Tibial nerve (tissue), 4 donors: Measurements from ENCODE around the gene SLPI. TPM values are rescaled to one million over a fixed set of nuclear protein-coding genes. Genes with fewer than 3 reads are reported as not detected.

ENCODE experiments used
- DNase-seq, 2 donors: peaks; one replicate each; pipeline ENCODE4 v3.0.0-alpha.2; 2019; ENCODE audit warnings: low spot score in 2 of 2
- H3K27ac ChIP-seq, 4 donors: fragments of 200-600 bp; sonication (generic) in 3 of 4; one replicate each; pipeline ENCODE4 v1.5.1; 2017 to 2019; ENCODE audit warnings: mild to moderate bottlenecking in 1 of 4
- H3K27me3 ChIP-seq, 2 donors: fragments of 200-600 bp; sonication (generic) in 1 of 2; one replicate each; pipeline versions ENCODE4 v1.5.1 to v1.6.0; 2017 to 2019
- H3K36me3 ChIP-seq, 3 donors: fragments of 200-600 bp; sonication (generic); one replicate each; pipeline ENCODE4 v1.5.1; 2018 to 2019
- H3K4me1 ChIP-seq, 4 donors: fragments of 200-600 bp; sonication (generic) in 3 of 4; one replicate each; pipeline ENCODE4 v1.5.1; 2017 to 2019
- H3K4me3 ChIP-seq, 4 donors: fragments of 200-600 bp; sonication (generic) in 3 of 4; one replicate each; pipeline ENCODE4 v1.5.1; 2017 to 2019; ENCODE audit warnings: mild to moderate bottlenecking in 1 of 4, moderate library complexity in 1 of 4
- H3K9me3 ChIP-seq, 4 donors: fragments of 200-600 bp; sonication (generic) in 3 of 4; one replicate each; pipeline ENCODE4 v1.5.1; 2017 to 2019
- EP300 ChIP-seq, 2 donors: sonication (generic); formaldehyde crosslinking; IDR thresholded peaks; one replicate each; pipeline ENCODE4 v1.6.1; 2017; ENCODE audit warnings: antibody characterized with exemption in 2 of 2, mild to moderate bottlenecking in 1 of 2
- POLR2A ChIP-seq, 2 donors: fragments of 450-650 bp; IDR thresholded peaks; one replicate each; pipeline ENCODE4 v1.6.1; 2017; ENCODE audit warnings: antibody characterized with exemption in 2 of 2, mild to moderate bottlenecking in 2 of 2, moderate library complexity in 2 of 2
- WGBS, 2 donors: methylation state at CpG; one replicate each; pipeline ENCODE4 v1.1.5; 2018; 5-methylcytosine and 5-hydroxymethylcytosine counted together
- total RNA-seq, 4 donors: library from RNA; depleted of rRNA; stranded (reverse); fragments of >200 nt; gene quantifications; one replicate each; pipeline ENCODE4 v1.1.0, GENCODE V29; 2016
- TF ChIP-seq, protein P1 (sequence below), 5 experiments: fragments of 200-600 bp in 3 of 5; fragments of 450-650 bp in 2 of 5; sonication (generic) in 3 of 5; IDR thresholded peaks; one replicate each; pipeline ENCODE4 v1.5.1; 2016 to 2019; ENCODE audit warnings: antibody characterized with exemption in 5 of 5, mild to moderate bottlenecking in 3 of 5, moderate library complexity in 2 of 5

The SLPI gene, protein sequence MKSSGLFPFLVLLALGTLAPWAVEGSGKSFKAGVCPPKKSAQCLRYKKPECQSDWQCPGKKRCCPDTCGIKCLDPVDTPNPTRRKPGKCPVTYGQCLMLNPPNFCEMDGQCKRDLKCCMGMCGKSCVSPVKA
- total RNA-seq: 100 to 1,000 TPM; 103 to 371 (median 129) TPM

DNA sequence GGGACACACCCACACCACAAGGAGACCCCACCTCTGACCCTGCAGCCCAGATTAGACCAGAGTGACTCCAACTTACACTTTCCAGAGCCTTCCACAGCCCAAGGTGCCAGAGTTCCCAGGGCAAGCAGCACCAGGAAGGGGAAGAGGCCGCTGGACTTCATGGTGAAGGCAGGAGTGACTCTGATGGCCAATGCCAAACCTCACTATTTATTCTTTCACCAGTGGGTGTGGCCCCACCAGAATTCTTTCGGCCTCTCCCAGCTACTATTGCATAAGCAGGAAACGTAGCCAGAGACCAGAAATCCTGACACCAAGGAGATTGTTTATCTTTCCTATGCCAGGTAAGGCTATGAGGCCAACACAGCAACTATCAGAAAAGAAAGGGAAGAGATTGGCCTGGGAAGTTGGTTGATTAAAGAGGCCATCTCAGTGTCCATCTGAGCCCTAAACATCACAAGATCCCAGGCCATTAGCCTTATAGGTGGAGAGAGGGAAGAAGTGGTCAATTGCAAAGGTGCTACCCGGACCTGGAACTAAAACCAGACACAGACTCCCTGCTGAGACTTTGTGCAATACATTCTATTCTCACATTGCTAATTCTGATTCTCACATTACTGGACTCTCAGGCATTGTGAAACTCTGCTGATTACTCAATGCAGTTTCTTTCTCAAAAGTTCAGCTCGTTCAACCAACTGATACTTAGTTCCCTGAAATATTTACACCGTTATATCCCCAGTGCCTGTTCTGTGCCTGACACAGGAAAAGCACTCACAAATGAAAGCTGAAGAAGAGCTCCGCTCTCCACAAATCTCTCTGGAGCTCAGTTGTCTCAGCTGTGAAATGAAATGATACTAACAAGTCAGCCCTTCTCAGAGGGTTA is at the start of gene SLPI:
Gene SLPI (minus strand): TSS at position 182 of the 880 bp plus-strand sequence. CDS start 21 bp downstream, at position 161.
- H3K9me3 ChIP-seq: no peaks in the 10 kb centered on the region
- peak; percentile 30 to 62 for DNase-seq
- 35 to 38% methylated on average over 7 of the region's 7 CpGs for WGBS, 2 donors
- H3K27ac ChIP-seq: peak within 1 kb of the TSS in 2 of 4 donors; percentile 69 to 74
- H3K27me3 ChIP-seq: no peaks in the 10 kb centered on the region
- peak within 1 kb of the TSS in 1 of 4 donors; percentile 30 for H3K4me3 ChIP-seq
- H3K36me3 ChIP-seq: no peaks in the 10 kb centered on the region
- TF ChIP-seq POLR2A (IDR thresholded peaks at IDR 0.05): no peak
- peak; percentile 16 to 78 for TF ChIP-seq EP300 (IDR thresholded peaks at IDR 0.05)
- TF ChIP-seq, protein P1, sequence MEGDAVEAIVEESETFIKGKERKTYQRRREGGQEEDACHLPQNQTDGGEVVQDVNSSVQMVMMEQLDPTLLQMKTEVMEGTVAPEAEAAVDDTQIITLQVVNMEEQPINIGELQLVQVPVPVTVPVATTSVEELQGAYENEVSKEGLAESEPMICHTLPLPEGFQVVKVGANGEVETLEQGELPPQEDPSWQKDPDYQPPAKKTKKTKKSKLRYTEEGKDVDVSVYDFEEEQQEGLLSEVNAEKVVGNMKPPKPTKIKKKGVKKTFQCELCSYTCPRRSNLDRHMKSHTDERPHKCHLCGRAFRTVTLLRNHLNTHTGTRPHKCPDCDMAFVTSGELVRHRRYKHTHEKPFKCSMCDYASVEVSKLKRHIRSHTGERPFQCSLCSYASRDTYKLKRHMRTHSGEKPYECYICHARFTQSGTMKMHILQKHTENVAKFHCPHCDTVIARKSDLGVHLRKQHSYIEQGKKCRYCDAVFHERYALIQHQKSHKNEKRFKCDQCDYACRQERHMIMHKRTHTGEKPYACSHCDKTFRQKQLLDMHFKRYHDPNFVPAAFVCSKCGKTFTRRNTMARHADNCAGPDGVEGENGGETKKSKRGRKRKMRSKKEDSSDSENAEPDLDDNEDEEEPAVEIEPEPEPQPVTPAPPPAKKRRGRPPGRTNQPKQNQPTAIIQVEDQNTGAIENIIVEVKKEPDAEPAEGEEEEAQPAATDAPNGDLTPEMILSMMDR (IDR thresholded peaks at IDR 0.05): no peak
- peaks cover 0 to 21% (median 2%) of the 10 kb centered on the region in 4 donors for H3K4me1 ChIP-seq

DNA sequence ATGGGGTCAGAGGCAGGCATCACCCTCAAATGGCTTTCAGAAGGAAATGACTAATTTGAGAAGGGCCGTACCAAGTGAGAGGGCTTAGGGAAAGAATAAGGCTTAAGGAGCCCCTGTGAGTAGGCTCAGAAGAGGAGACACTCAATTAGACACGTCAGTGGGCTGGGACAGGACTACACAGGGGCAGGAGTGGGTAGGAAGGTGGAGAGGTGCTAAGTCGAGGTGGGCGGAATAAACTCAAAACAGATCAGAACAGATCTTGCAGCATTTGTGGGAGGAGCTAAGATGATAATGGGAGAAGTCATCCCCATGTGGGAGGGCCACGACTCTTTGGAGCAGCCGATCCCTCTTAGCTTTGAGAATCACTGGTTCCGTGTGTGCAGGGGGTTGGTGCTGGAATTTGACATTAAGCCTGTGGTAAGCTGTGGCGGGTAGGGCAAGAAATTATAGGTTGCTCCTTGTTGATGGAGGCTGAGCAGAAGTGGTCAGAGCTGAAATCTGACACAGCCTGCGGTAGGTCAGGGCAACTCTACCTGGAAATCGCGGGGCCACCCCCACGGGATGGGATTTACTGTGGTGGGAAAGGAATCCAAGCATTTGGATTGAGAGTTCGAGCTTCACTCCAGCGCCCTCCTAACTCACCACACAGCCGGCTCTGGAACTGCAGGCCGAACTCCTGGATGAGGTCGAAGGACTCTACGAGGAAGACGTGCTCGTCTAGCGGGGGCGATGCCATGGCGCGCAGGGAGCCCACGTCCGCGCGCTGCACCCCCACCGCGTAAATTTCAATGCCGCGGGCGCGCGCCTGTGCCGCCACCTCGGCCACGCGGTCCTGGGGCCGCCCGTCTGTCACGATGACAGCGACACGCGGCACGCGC is 49.5 kb upstream of the SLPI start:
- TF ChIP-seq, protein P1 (IDR thresholded peaks at IDR 0.05): no peak
- TF ChIP-seq POLR2A (IDR thresholded peaks at IDR 0.05): no peak
- no peak for TF ChIP-seq EP300 (IDR thresholded peaks at IDR 0.05)
- no peak for DNase-seq
- H3K36me3 ChIP-seq: no peaks in the 10 kb centered on the region
- 71 to 79% methylated on average over 36 to 47 of the region's 47 CpGs for WGBS, 2 donors
- no peaks in the 10 kb centered on the region for H3K9me3 ChIP-seq
- peaks cover 0 to 21% (median 0%) of the 10 kb centered on the region in 4 donors for H3K4me1 ChIP-seq
- H3K27ac ChIP-seq: no peak overlapping the region
- H3K27me3 ChIP-seq: peaks cover 0 to 47% of the 10 kb centered on the region in 2 donors
- no peak overlapping the region for H3K4me3 ChIP-seq

DNA sequence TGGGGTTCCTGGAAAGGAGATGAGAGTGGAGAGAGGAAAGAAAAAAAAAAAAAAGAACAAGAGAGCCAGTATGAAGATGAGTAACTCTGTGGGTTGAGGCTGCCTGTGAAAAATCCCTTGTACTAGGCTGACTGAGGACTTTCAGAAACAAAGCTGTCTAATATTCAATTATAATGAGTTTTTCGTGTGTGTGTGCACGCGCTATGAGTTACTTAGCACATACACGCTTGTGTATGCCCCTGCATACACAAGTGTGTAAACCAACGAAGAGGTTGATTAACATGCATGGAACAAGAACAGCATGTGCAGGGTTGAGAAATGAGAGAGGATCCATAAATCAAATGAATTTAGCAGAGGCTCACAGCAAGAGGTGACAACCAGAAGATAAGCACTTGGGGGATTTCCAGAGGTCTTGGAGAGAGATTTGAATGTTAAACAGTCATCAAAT is 47.5 kb upstream of the SLPI start:
- H3K4me1 ChIP-seq: peaks cover 0 to 7% (median 0%) of the 10 kb centered on the region in 4 donors
- no peaks in the 10 kb centered on the region for H3K36me3 ChIP-seq
- no peak for DNase-seq
- H3K4me3 ChIP-seq: no peak overlapping the region
- no peak overlapping the region for H3K27ac ChIP-seq
- H3K27me3 ChIP-seq: peaks cover 0 to 32% of the 10 kb centered on the region in 2 donors
- no peak for TF ChIP-seq POLR2A (IDR thresholded peaks at IDR 0.05)
- TF ChIP-seq, protein P1 (IDR thresholded peaks at IDR 0.05): no peak
- no peak for TF ChIP-seq EP300 (IDR thresholded peaks at IDR 0.05)
- H3K9me3 ChIP-seq: no peaks in the 10 kb centered on the region
- WGBS, 2 donors: 59 to 68% methylated on average over 5 of the region's 5 CpGs

DNA sequence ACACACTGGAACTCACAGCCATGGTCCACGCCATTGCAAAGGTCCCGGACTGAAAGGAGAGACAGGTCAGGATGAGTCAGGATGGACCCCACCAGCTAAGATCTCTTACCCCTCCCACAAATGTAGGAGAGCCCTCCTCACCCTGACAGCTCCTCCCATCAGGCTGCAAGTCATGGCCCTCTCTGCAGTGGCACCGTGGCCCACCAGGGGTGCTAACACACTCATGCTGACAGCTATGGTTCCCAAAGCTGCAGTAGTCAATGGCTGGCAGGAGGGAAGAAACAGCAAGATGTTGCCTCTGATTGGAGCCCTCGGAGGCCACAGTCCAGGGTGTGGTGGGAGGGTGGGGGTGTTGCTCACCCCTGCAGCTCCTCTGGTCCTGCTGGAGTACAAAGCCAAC is 46.6 kb upstream of the SLPI start:
- no peaks in the 10 kb centered on the region for H3K36me3 ChIP-seq
- no peak overlapping the region for H3K4me3 ChIP-seq
- DNase-seq: no peak
- H3K27ac ChIP-seq: no peak overlapping the region
- peaks cover 0 to 23% of the 10 kb centered on the region in 2 donors for H3K27me3 ChIP-seq
- WGBS, 2 donors: 30 to 68% methylated on average over 3 of the region's 4 CpGs
- H3K9me3 ChIP-seq: no peaks in the 10 kb centered on the region
- TF ChIP-seq, protein P1 (IDR thresholded peaks at IDR 0.05): no peak
- TF ChIP-seq POLR2A (IDR thresholded peaks at IDR 0.05) (no peak), EP300 (IDR thresholded peaks at IDR 0.05) (no peak)
- no peaks in the 10 kb centered on the region for H3K4me1 ChIP-seq
